Activated naive CD8-positive, alpha-beta T cell treated with anti-CD3 and anti-CD28 coated beads for 36 hours (primary cell): ENCODE data around the gene LCP1. TPM values are rescaled to one million over a fixed set of nuclear protein-coding genes. Genes with fewer than 3 reads are reported as not detected.

Source experiments
- DNase-seq: peaks from one replicate; pipeline ENCODE4 v3.0.0; 2021
- H3K27ac Mint-ChIP-seq: one replicate; pipeline ENCODE4 v1.8.0; 2022; ENCODE audit warnings: mild to moderate bottlenecking, moderate library complexity, mixed read lengths
- H3K27me3 Mint-ChIP-seq: one replicate; pipeline ENCODE4 v1.8.0; 2022; ENCODE audit warnings: mild to moderate bottlenecking, mixed read lengths
- H3K36me3 Mint-ChIP-seq: one replicate; pipeline ENCODE4 v1.8.0; 2021; ENCODE audit warnings: mild to moderate bottlenecking, mixed read lengths
- H3K4me1 Mint-ChIP-seq: one replicate; pipeline ENCODE4 v1.8.0; 2021; ENCODE audit warnings: mixed read lengths
- H3K4me3 Mint-ChIP-seq: one replicate; pipeline ENCODE4 v1.8.0; 2022; ENCODE audit warnings: mild to moderate bottlenecking, moderate library complexity, mixed read lengths
- H3K9me3 Mint-ChIP-seq: one replicate; pipeline ENCODE4 v1.8.0; 2022; ENCODE audit warnings: mixed read lengths
- total RNA-seq, 2 experiments: library from RNA; stranded (reverse); gene quantifications; one replicate each; pipeline ENCODE4 v1.2.3, GENCODE V29; 2021

Gene LCP1
- total RNA-seq, 2 experiments from 2014 or later, result 886 to 901 TPM

DNA sequence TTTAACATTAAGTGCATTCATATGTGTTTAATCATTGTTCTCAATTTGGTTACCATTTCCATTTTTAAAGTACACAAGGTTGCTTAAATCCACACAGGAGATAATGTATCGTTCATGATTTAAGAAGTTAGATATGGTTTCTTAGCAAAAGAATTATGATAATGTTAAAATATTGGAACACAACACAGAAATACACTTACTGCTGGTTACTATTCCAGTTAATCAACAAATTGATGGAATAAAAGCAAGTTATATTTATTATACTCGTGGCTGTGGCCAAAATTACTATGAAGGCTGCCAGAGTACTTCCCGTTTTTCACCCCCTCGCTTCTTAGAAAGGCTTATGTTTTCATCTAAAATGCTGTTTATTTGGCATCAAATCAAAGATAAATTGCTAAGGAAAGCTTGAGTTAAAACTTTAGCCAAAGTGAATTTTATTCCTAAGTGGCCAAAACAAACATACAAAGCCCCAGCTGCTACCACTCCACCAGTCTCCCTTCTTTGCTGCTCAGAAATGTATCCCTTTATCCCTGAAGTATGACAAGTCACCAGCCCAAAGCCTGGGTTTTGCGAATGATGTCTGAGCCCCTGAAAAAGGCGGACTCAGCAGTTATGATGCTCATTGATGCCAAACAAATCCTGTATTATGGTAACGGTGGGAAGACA lies 27.7 kb downstream of the LCP1 start:
- DNase-seq, result no peak
- H3K4me3 Mint-ChIP-seq, result no peak overlapping the region
- H3K36me3 Mint-ChIP-seq, result peaks cover 78% of the 10 kb centered on the region
- H3K4me1 Mint-ChIP-seq, result peaks cover 64% of the 10 kb centered on the region
- H3K9me3 Mint-ChIP-seq, result no peaks in the 10 kb centered on the region
- no peaks in the 10 kb centered on the region for H3K27me3 Mint-ChIP-seq
- peak overlapping the region; percentile 20 for H3K27ac Mint-ChIP-seq

DNA sequence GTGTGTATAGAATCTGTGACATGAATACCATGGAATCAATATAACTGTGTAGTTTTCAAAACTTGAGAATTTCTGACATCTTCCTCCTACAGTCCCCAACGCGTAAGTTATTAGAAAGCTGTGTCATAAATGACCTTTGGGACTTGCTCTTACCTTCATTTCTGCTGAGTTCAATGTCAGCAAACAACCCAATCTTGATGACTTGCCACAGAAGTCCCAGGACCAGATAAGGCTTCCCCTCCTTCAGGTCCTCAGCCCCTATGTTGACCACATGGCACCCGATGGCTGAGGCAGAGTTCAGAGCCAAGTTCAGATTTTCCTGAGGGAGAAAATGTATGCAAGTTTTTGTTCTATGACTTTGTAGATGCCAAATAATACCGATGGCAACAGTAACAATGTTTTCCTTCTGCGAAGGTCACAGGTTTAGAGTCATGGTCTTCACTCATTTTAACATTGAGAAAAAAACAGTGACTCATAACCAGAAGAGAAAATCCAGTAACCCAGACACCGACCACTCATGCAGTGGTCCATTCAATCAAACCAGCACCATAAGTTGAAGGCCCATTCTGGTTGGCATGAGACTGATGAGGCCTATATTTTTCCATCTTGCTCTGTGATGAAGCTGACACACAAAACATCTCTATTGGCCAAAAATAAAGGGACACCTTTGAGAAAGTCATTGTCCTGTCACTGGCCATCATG lies 29.2 kb downstream of the LCP1 start:
- DNase-seq, result no peak

DNA sequence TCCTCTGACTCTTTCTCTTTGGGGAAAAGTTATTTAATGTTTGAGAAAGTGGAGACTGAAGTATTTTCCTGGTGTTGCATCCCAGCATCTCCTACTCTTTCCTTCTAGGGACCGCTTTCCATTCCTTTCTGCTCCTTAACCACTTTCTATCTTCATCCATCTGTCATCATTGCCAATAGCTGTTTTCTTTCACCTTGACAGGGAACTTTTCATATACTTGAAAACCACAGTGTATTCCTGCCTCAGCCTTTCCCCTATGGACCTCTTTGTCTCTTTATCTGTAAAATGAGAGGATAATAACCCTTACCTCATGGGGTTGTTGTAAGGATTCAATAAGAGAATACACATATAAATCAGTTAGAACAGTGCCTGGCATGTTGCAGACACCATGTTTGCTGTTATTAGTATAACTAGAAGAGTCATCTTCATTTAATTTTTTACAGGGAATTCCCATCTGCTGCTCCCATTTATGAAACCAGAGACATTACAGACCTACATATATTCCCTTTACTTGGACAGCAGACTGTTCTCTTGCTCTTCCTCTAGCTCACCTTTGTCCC lies 31.8 kb downstream of the LCP1 start:
- Mint-ChIP-seq H3K36me3 (peaks cover 72% of the 10 kb centered on the region), H3K9me3 (no peaks in the 10 kb centered on the region), H3K27ac (peak overlapping the region; percentile 79), H3K27me3 (no peaks in the 10 kb centered on the region), H3K4me1 (peaks cover 52% of the 10 kb centered on the region), H3K4me3 (no peak overlapping the region)
- DNase-seq, result no peak

More for the DNA sequence above, 29.2 kb downstream of the LCP1 start:
- Mint-ChIP-seq H3K4me3 (no peak overlapping the region), H3K36me3 (peaks cover 69% of the 10 kb centered on the region), H3K27me3 (no peaks in the 10 kb centered on the region), H3K4me1 (peaks cover 55% of the 10 kb centered on the region), H3K9me3 (no peaks in the 10 kb centered on the region), H3K27ac (peak overlapping the region; percentile 77)

DNA sequence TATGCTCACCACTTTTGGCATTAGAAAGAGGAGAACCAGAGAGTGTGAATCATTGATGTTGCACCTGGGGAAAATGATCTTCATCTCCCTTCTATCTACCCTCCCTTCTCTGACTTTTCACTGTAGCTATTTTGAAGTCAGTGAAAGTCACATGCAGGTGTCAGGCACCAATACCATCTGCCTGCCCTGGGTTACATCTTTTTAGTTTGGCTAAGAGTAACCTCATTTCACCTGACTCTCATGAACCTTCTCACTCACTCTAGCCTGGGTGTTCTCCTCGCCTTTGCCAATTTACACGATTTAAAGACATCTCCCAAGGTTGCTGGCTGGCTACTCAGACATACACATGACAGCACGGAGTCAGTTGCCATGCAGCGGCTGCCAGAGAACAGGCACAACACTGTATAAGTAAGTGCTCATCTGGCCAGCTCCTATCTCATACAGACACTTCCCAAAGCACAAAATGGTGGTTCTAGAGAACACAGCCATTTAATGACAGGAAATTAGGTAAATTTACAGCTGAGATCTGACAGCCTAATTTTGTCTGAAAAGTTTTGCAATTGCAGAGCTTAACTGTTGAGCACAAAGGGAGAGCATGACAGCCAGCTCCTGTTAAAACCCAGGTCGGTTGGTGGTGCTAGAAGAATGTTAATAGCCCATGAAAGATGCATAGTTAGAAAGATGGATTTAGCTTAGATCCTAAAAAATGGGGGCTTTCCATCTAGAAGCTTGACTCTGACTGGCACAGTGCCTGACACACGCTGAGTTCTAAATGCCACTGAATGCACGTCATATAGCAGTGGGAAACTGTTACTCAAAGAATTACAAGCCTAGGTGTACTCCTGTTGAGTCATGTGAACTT lies 32.5 kb downstream of the LCP1 start:
- DNase-seq, result no peak
- H3K9me3 Mint-ChIP-seq, result no peaks in the 10 kb centered on the region
- no peaks in the 10 kb centered on the region for H3K27me3 Mint-ChIP-seq
- H3K4me3 Mint-ChIP-seq, result no peak overlapping the region
- H3K27ac Mint-ChIP-seq, result peak overlapping the region; percentile 79
- H3K4me1 Mint-ChIP-seq, result peaks cover 51% of the 10 kb centered on the region
- peaks cover 74% of the 10 kb centered on the region for H3K36me3 Mint-ChIP-seq

DNA sequence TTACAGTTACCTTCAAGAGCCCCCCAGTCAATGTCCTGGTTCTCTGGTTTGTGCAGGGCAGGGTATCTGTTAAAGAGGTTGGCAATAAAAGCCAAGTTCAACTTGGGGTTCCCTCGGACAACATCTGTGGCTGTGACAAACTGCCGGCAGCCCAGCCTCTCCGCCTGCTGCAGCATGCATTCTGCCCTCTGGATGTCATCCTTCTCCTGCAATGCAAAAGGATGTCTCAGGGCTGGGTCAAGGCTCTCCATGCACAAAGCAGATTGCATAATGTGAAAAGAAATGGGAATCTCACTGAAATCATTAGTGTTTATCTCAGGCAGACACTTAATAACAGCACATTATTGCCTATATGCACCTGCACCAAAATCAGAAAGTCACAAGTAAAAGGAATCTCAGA lies 35.1 kb downstream of the LCP1 start:
- Mint-ChIP-seq H3K36me3 (peaks cover 66% of the 10 kb centered on the region), H3K9me3 (no peaks in the 10 kb centered on the region), H3K4me1 (peaks cover 39% of the 10 kb centered on the region), H3K27me3 (no peaks in the 10 kb centered on the region), H3K27ac (peak overlapping the region; percentile 54), H3K4me3 (no peak overlapping the region)
- DNase-seq, result no peak

DNA sequence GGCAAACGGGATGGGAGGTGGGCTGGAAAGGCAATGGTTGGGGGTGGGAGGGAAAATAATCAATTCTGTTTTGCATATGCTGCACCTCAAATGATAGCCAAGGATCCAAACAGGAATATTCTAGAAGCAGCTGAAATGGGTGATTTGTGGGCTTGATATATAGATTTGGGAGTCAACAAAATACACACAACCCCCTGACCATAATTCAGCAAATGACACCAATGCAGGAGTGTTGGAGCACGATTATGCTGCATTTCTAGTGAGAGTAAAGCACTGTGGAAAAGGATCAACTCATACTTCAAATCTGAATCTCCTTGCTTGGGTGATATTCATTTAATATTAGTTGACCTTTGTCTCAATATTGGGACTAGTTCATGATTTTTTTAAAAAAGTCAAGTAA lies 36.0 kb downstream of the LCP1 start:
- Mint-ChIP-seq H3K4me3 (no peak overlapping the region), H3K36me3 (peaks cover 66% of the 10 kb centered on the region), H3K27me3 (no peaks in the 10 kb centered on the region), H3K4me1 (peaks cover 41% of the 10 kb centered on the region), H3K27ac (no peak overlapping the region), H3K9me3 (no peaks in the 10 kb centered on the region)
- DNase-seq, result no peak

DNA sequence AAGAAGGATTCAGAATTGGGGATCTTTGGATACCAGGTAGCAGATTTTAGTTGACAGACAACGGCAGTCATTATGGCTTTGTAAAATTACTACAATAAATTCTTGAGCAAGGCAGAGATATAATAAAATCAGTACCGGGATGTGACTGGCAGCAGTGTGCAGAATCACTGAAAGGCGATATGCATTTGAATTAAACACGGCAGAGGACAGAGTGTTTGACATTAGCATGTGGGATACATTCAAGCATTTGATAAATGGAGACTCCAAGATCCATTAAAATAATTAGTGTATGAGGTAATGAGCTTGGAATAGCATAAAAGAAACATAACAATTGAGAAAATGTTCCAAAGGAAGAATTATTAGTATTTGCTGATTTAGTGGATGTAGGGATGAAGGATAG lies 36.8 kb downstream of the LCP1 start:
- Mint-ChIP-seq H3K27me3 (no peaks in the 10 kb centered on the region), H3K4me3 (no peak overlapping the region), H3K36me3 (peaks cover 66% of the 10 kb centered on the region), H3K27ac (peak overlapping the region; percentile 59), H3K9me3 (no peaks in the 10 kb centered on the region), H3K4me1 (peaks cover 40% of the 10 kb centered on the region)
- no peak for DNase-seq

DNA sequence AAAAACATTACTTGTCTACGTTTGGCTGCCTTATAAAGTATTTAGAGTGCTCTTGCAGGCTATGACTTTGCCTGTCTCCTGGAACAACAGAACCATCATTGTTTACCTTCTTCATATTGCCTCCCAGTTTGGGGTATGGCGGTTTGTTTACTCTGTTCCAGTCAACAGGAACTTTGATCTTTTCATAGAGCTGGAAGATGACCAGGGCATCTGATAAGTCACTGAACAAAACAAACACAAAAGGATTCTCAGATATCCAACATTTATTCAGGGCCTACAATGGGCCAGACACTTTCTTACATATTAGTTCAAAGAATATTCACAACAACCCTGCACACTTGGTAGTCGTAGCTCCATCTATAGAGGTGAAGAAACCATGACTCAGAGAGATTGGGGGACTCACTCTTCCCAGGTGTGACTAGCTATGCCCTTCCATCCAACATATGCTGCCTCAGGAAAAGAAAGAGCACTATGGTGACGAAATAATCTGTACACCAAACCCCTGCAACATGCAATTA lies 38.7 kb downstream of the LCP1 start:
- H3K4me1 Mint-ChIP-seq, result peaks cover 41% of the 10 kb centered on the region
- no peak overlapping the region for H3K4me3 Mint-ChIP-seq
- H3K9me3 Mint-ChIP-seq, result no peaks in the 10 kb centered on the region
- H3K27me3 Mint-ChIP-seq, result no peaks in the 10 kb centered on the region
- H3K27ac Mint-ChIP-seq, result peak overlapping the region; percentile 49
- no peak for DNase-seq
- H3K36me3 Mint-ChIP-seq, result peaks cover 68% of the 10 kb centered on the region

DNA sequence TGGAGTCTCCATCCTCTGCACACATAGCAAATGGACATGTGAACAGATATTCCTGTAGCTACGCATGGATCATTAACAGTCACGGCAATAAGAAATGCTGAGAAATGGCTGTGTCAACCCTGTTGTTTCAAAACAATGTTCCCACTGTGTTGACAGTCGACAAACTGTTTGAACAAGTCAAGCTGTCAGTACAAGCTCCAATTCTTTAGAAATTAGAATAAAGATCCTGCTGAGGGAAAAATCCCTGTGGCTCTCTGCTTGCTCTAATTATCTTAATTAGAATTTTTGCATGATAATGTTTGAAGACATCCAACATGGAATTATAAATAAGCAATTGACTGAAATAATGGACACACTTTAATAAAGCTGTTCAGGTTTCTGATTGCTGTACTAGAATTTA lies 39.2 kb downstream of the LCP1 start:
- Mint-ChIP-seq H3K36me3 (peaks cover 70% of the 10 kb centered on the region), H3K4me1 (peaks cover 44% of the 10 kb centered on the region), H3K27me3 (no peaks in the 10 kb centered on the region), H3K9me3 (no peaks in the 10 kb centered on the region), H3K4me3 (no peak overlapping the region), H3K27ac (no peak overlapping the region)
- DNase-seq, result no peak

DNA sequence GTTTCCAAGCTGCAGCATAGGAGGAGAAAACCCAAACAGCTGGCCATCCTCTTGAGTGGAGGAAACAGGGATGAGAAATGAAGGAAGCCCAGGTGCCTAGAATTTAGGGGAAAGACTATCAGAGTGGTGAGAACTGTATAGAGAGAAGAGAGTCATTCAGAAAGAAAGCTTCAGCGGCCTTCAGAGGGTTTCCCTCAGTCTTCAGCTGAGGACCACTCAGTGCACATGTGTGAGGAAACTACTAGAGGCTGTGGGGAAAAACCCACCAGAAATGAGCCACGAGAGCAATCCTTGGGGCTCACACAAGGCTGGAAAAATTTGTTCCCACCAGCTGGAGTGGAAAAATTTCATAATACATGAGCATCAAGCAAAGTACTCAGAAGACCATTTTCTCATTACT lies 41.9 kb downstream of the LCP1 start:
- peaks cover 51% of the 10 kb centered on the region for H3K4me1 Mint-ChIP-seq
- H3K36me3 Mint-ChIP-seq, result peaks cover 72% of the 10 kb centered on the region
- H3K27ac Mint-ChIP-seq, result peak overlapping the region; percentile 73
- H3K27me3 Mint-ChIP-seq, result no peaks in the 10 kb centered on the region
- no peaks in the 10 kb centered on the region for H3K9me3 Mint-ChIP-seq
- no peak overlapping the region for H3K4me3 Mint-ChIP-seq
- DNase-seq, result no peak

DNA sequence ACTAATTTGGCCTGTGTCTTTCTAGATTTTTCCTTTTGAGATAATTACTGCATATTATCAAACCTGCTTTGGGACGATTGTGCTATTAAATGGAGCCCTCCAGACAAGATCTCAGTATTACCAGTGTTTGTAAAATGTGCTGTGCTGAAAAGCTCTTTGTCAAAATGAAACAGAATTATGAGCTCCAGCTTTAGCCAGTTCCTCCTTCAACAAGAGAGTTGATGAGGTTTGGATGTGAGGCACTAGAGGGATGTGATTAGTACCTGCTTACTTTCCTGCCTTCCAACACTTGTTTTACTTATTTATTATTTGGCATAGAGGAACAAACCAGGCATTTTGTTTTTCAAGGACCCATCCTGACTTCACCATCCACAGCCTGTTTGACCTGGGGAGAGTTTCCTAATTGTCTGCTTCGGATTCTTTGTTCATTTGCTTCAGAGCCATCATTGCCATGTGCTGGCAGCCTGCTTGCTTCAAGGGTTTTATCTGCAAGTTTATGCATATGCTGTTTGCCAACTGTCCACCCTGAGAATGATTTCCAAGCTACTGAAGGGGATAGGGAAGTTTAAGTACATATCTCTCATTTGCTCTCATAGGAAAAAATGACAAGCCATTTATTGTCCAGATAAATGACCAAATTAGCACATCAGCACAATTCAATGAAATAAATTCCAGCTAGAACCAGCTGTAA lies 44.2 kb downstream of the LCP1 start:
- H3K27me3 Mint-ChIP-seq, result no peaks in the 10 kb centered on the region
- no peak for DNase-seq
- peaks cover 44% of the 10 kb centered on the region for H3K4me1 Mint-ChIP-seq
- peak overlapping the region; percentile 58 for H3K27ac Mint-ChIP-seq
- H3K36me3 Mint-ChIP-seq, result peaks cover 69% of the 10 kb centered on the region
- no peak overlapping the region for H3K4me3 Mint-ChIP-seq
- no peaks in the 10 kb centered on the region for H3K9me3 Mint-ChIP-seq

DNA sequence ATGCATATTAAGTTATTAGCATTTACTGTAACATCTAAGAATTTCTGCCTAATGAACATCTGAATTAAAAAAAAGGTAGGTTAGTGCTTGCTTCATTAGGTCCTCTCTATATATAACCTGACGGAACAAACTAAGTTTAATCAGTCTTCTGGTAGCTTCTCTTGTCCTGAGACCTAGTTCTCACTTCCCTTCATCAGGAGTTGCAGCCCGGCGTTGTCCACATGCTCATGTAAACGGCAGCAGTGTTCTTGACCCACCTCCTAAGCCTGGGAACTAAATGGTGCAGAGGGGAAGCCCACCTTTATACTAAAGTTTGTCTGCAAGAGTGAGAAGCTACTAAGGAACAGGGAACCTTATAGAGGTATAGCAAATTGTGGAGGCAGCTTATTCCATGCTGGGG lies 45.3 kb downstream of the LCP1 start:
- Mint-ChIP-seq H3K4me3 (no peak overlapping the region), H3K4me1 (peaks cover 41% of the 10 kb centered on the region)
- DNase-seq, result no peak

DNA sequence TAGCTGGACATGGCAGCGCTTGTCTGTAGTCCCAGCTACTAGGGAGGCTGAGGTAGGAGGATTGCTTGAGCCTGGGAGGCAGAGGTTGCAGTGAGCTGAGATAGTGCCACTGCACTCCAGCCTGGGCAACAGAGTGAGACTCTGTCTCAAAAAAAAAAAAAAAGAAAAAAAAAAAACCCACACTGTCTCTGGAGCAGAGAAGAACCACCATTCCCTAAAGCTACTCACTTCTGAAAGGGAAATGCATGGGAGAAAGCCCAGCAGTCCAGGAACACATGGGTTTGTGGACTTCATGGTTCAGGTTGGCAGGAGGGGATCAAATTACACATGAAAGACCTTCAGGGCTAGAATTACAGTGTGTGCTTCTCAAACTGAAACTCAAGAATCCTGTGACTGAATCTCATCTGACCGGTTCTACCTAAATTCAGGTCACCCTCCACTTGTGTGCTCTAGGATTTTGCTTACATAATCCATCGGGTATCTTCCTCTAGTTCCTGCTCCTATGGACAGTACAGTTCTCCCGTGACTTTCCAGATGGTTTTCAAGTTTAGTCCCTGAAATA lies 46.9 kb downstream of the LCP1 start:
- Mint-ChIP-seq H3K27ac (peak overlapping the region; percentile 75), H3K4me1 (peaks cover 27% of the 10 kb centered on the region), H3K4me3 (no peak overlapping the region), H3K9me3 (no peaks in the 10 kb centered on the region), H3K36me3 (peaks cover 59% of the 10 kb centered on the region), H3K27me3 (no peaks in the 10 kb centered on the region)
- no peak for DNase-seq

More for the DNA sequence above, 45.3 kb downstream of the LCP1 start:
- peaks cover 67% of the 10 kb centered on the region for H3K36me3 Mint-ChIP-seq
- H3K27me3 Mint-ChIP-seq, result no peaks in the 10 kb centered on the region
- H3K9me3 Mint-ChIP-seq, result no peaks in the 10 kb centered on the region
- H3K27ac Mint-ChIP-seq, result peak overlapping the region; percentile 75

DNA sequence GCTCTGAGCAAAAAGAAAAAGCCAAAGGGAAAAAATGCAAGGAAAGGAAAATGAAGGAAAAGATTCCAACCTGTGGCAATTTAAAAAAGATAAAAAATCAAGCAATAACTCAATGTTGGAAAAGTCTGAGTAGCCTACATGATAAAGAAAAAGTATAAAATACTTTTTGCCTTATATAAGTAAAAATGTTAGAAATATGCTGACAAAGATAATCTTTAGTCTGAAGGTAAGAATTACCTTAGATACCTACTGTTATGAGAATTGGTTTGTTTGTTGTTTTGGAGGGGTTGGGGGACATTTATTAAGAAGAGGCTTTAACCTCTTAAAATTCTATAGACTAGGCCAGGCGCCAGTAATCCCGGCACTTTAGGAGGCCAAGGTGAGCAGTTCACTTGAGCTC lies 47.5 kb downstream of the LCP1 start:
- Mint-ChIP-seq H3K9me3 (no peaks in the 10 kb centered on the region), H3K4me1 (peaks cover 23% of the 10 kb centered on the region), H3K27ac (peak overlapping the region; percentile 45), H3K27me3 (no peaks in the 10 kb centered on the region), H3K36me3 (peaks cover 60% of the 10 kb centered on the region), H3K4me3 (no peak overlapping the region)
- no peak for DNase-seq
